Stomach (tissue), 4 donors: ENCODE data around the gene HUNK.

ENCODE experiments used
- CTCF ChIP-seq, 7 experiments: fragments of 450-650 bp in 4 of 7; fragments of 200-600 bp in 3 of 7; sonication (generic) in 3 of 7; IDR thresholded peaks; one replicate each; pipeline ENCODE4 v1.5.1; 2016 to 2019; ENCODE audit warnings: antibody characterized with exemption in 7 of 7, control low read depth in 2 of 7, mild to moderate bottlenecking in 1 of 7
- POLR2A ChIP-seq, 4 donors: fragments of 450-650 bp; IDR thresholded peaks; one replicate each; pipeline ENCODE4 v1.6.1; 2016; ENCODE audit warnings: antibody characterized with exemption in 4 of 4, control low read depth in 2 of 4, mild to moderate bottlenecking in 1 of 4, moderate library complexity in 1 of 4

- TF ChIP-seq POLR2A (IDR thresholded peaks at IDR 0.05) (no peak), CTCF (IDR thresholded peaks at IDR 0.05) (no peak)
Observed at GRCh38 chr21:31847761-31848160, 25.1 kb upstream of the HUNK start.
